ENCODE results near the gene UBE2R2. TPM values are rescaled to one million over a fixed set of nuclear protein-coding genes. Genes with fewer than 3 reads are reported as not detected.

Gene UBE2R2
- total and polyA plus RNA-seq, 2 of the 4 experiments (the other 2 are of a cell fraction) = 12.7 to 24.8 TPM

GRCh38 chr9:33776578-33776977 is 40.4 kb upstream of the UBE2R2 start:
- Histone ChIP-seq H3K27ac (ENCODE audit: insufficient read depth, low read length) (no peak overlapping the region), H3K9ac (ENCODE audit: low read depth, low read length) (no peak overlapping the region), H4K8ac (ENCODE audit: low read depth in 2 of 2, low read length in 2 of 2) (no peak overlapping the region), H3K56ac (ENCODE audit: extremely low read depth, insufficient read depth, low read length) (no peak overlapping the region), H3K4ac (ENCODE audit: low read depth, low read length) (no peak overlapping the region), H2BK120ac (ENCODE audit: low read depth, low read length) (no peak overlapping the region), H4K20me1 (ENCODE audit: insufficient read depth, low read length) (no peaks in the 10 kb centered on the region), H3K23ac (ENCODE audit: low read depth, low read length) (no peak overlapping the region), H3K36me3 (ENCODE audit: control insufficient read depth, insufficient read depth, low read length) (no peaks in the 10 kb centered on the region), H3K79me1 (ENCODE audit: low read depth in 1 of 2, low read length in 2 of 2) (no peaks in the 10 kb centered on the region), H2AK5ac (ENCODE audit: low read depth, low read length) (no peak overlapping the region), H3K4me1 (ENCODE audit: control insufficient read depth, insufficient read depth, low read length) (no peaks in the 10 kb centered on the region), H3K9me1 (ENCODE audit: insufficient read depth, low read length) (no peaks in the 10 kb centered on the region), H2BK20ac (ENCODE audit: low read depth, low read length) (no peak overlapping the region), H4K5ac (ENCODE audit: low read depth, low read length) (no peak overlapping the region), H2AFZ (replicated peaks; ENCODE audit: low read length, poor library complexity) (no peak overlapping the region), H3K14ac (replicated peaks; ENCODE audit: low read depth, low read length) (no peak overlapping the region), H4K91ac (ENCODE audit: insufficient read depth, low read depth, low read length) (no peak overlapping the region), H2AK9ac (replicated peaks; ENCODE audit: low read depth, low read length, poor library complexity) (no peak overlapping the region), H2BK5ac (ENCODE audit: low read depth, low read length, poor library complexity, severe bottlenecking) (no peak overlapping the region), H3K4me3 (ENCODE audit: insufficient read depth, low read depth, low read length) (no peak overlapping the region), H2BK15ac (ENCODE audit: low read depth, low read length) (no peak overlapping the region), H3K9me3 (ENCODE audit: control insufficient read depth, insufficient read depth, low read length) (no peaks in the 10 kb centered on the region), H3K27me3 (ENCODE audit: control insufficient read depth, insufficient read depth, low read length) (no peaks in the 10 kb centered on the region), H3K18ac (ENCODE audit: low read depth, low read length) (no peak overlapping the region), H3K4me2 (ENCODE audit: low read depth, low read length) (no peak overlapping the region)
- DNase-seq (no peak), ATAC-seq (ENCODE audit: low read depth) (no peak)
- POLR2A ChIA-PET (ENCODE audit: unreplicated experiment) = no interaction called here
- intact Hi-C loops (cut with micrococcal nuclease) = no loop called here
- TF ChIP-seq CEBPB (IDR thresholded peaks at IDR 0.05; ENCODE audit: low read depth, low read length) (no peak), CHD1 (IDR thresholded peaks at IDR 0.05; ENCODE audit: low read depth, low read length) (no peak), NFE2L2 (IDR thresholded peaks at IDR 0.05; ENCODE audit: low read depth, low read length) (no peak), ELK1 (IDR thresholded peaks at IDR 0.05; ENCODE audit: borderline replicate concordance, low read depth, low read length) (no peak), BHLHE40 (IDR thresholded peaks at IDR 0.05; ENCODE audit: low read depth, low read length) (no peak), MXI1 (IDR thresholded peaks at IDR 0.05; ENCODE audit: borderline replicate concordance, low read depth, low read length) (no peak), POLR2A (IDR thresholded peaks at IDR 0.05; ENCODE audit: low read depth, low read length) (no peak)
- CTCF ChIA-PET = no interaction called here
- dilution Hi-C loops (cut with HindIII; ENCODE audit: low sequenced_read_pairs, unreplicated experiment) = no loop called here
- in situ Hi-C loops (cut with MboI; ENCODE audit: low sequenced_read_pairs) = no loop called here
- BruUV-seq (replicated peaks) = no TSS peak
